OCI-LY1 (cell line): Measurements from ENCODE around the gene CCDC187.

ENCODE experiments used
- CTCF ChIP-seq: fragments of 200-600 bp; sonication (generic), shearing (Covaris generic); IDR thresholded peaks from 2 replicates; pipeline ENCODE4 v1.5.1; 2017; ENCODE audit warnings: mild to moderate bottlenecking, antibody characterized with exemption, low read length, moderate library complexity, mixed read lengths
- EZH2 ChIP-seq: fragments of 200-600 bp; sonication (generic), shearing (Covaris generic); IDR thresholded peaks from 2 replicates; pipeline ENCODE4 v1.8.0; 2017; ENCODE audit warnings: borderline replicate concordance, mixed run types, mild to moderate bottlenecking, antibody characterized with exemption, low read length, moderate library complexity, mixed read lengths

DNA sequence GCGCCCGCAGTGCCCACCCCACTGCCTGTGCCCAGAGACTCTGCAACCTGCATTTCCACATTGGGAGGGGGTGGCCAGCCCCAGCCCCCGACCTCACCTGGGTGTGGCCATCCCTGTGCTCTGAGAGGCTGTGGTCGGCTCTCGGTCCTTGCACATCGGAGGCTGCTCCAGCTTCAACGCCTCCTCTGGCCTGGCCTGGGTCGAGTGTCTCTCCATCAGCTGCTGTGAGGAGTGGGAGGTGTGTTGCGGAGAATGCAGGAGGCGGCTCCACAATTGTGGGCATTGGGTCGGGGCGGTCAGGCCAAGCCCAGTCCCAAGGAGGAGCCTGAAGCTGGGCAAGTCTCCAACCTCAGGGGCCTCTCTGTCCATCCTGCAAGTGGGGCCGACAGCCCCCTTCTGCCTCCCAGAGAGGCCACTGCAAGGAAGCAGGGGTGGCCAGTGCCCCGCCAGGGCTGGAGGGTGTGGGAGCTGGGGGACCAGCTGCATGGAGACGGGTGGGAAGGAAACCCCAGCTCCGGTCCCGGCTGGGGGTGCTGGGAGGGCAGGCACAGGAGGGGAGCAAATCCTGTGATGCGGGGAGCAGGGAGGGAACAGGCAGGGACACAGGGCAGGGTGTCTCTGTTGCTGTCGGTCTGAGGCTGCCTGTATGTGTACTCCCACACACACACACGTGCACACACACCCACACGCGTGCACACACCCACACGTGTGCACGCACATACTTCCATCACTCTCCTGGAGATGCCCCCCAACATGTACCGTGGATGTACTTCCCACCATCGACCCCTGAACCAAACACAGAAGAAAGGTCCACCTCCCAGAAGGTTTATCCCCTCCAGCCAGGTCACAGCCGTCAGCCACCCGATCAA is 28.9 kb downstream of the CCDC187 start:
- no peak for TF ChIP-seq CTCF
- TF ChIP-seq EZH2 = no peak
